OCI-M1 (cell line): ENCODE measurements around the gene NOTCH2.
"Not testable (repeated sequence)": the region's sequence is repeated elsewhere in the genome, so short reads cannot be mapped to it uniquely, and the experiment has no call there.

ENCODE experiments used
- DNase-seq: peaks from one replicate; lab custom pipeline; 2025; lab: John Stamatoyannopoulos, UW

The NOTCH2 gene

DNA sequence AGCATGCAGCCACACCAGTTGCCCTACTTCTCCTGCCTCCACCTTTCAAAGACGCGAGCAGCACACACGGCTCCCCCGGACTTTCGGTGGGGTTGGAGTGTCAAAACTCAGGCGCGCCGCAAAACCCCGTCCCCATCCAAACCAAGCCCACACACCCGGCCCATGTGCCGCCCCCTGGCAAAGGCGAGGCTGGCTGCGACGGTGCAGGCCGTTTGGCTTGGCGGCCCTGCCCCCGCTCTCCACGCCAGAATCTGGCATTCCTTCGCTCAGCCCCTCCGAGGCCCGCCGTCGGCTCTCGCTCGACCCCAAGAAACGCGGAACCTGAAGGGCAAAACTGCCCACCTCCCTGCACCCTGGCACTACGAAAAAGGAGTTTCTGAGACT is 787 bp downstream of the NOTCH2 start:
- not testable (repeated sequence) for DNase-seq

GRCh38 chr1:120048208-120048607 is 21.3 kb downstream of the NOTCH2 start:
- not testable (repeated sequence) for DNase-seq

GRCh38 chr1:120041771-120042170 is 27.7 kb downstream of the NOTCH2 start:
- DNase-seq: not testable (repeated sequence)

DNA sequence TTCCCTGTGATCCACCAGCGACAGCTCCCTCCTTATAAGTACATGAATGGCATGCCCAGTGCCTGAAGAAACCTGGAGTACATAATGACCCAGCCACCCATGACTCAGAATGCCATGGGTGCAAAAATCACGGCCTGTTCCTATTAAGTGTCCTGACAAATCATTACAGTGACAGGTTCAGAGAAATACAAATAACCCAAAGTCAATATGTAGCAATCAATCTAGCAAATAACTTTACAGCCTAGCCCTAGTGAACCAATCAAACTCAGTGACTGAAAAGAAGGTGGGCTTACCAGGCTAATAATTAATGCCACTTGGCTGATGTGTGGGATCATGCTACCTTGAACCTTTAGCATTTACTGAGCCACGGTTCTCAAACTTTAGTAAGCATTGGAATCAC is 37.2 kb downstream of the NOTCH2 start:
- DNase-seq: not testable (repeated sequence)

DNA sequence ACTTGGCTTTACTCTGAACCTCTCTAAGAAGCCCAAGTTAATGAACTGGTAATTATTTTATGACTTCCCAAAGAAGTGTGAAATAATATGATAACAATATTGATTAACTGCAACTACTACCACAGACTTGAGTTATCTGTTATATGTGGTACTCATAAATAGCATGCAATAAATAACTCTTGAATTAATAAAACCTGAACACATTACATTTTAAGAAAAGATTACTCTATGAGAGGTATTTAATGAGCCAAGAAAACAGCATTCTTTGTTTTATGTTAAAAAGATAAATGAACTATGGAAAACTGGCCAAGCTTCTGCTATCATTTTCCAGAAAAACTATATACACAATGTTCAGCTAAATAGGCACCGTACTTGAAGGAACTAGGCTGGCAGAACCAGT is 45.7 kb downstream of the NOTCH2 start:
- not testable (repeated sequence) for DNase-seq

GRCh38 chr1:120014978-120015377 is 54.5 kb downstream of the NOTCH2 start:
- DNase-seq: not testable (repeated sequence)

DNA sequence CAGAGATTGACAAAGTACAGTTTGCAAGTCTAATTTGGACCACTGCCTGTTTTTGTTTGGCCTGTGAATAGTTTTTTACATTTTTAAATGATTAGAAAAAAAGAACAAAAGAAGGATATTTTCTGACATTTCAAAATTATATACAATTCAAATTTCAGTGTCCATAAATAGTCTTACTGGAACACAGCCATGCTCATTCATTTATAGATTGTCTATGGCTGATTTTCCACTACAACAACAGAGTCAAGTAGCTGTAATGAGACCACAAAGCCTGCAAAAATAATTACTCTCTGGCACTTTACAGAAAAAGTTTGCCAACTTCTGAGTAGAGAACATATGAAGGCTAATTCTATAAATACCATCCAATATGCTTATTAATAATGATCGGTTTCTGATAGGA is 61.1 kb downstream of the NOTCH2 start:
- DNase-seq: not testable (repeated sequence)

- DNase-seq: not testable (repeated sequence)
Observed at GRCh38 chr1:120007850-120008249, 61.6 kb downstream of the NOTCH2 start.

GRCh38 chr1:120001035-120001434 is 68.4 kb downstream of the NOTCH2 start:
- not testable (repeated sequence) for DNase-seq

GRCh38 chr1:119996731-119997312 is 72.6 kb downstream of the NOTCH2 start:
- not testable (repeated sequence) for DNase-seq

DNA sequence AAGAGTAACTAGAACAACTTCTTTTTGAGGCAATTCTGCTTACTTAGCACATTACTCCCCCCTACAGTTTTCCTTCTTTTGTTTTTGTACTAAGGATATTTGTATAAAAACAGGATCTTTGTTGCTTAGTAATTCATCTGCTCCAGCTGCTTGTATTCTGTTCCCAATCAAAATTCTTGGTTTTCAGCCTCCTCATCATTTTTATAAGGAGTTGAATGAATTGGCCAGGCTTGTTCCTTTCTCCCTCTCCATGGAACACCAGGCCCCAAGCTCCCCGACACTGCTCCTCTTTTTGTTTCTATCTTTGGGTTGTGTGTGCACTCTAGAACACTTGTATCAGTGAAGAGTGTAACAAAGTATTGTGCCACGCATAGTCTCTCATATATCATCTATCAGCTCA is 73.5 kb downstream of the NOTCH2 start:
- not testable (repeated sequence) for DNase-seq

DNA sequence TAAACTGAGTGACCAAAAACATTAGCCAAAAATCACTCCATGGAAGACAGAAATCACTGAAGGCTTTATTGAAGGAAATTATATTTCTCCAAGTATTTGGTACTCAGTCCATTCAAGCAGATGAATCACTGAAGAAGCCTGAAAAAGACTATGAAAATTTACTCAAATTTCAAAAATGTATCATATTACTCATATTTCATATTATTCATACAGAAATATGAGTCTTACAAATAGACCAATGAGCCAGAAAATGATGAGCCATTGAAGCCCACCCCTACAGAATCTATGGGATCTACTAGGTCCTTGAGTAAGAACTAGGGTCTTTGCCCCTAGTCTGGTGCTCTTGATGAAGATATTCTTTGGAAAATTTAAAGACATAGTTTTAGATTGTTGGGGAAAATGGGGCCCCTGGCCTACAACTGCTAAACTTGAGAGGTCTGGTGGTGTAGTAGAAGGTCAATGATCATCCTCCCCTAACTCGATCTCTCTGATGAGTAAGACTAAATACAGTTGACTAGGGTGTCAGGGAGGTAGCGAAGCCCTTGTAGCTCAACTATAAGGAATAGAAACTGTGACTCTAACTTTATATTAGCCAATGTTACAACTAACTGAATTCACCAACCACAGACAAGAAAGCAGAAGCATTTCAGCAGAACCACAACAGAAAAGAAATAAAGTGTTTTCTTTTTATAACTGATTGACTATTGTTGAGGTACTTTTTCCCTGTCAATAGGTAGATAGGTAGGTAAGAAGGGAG is 81.0 kb downstream of the NOTCH2 start:
- DNase-seq: peak; percentile 24

DNA sequence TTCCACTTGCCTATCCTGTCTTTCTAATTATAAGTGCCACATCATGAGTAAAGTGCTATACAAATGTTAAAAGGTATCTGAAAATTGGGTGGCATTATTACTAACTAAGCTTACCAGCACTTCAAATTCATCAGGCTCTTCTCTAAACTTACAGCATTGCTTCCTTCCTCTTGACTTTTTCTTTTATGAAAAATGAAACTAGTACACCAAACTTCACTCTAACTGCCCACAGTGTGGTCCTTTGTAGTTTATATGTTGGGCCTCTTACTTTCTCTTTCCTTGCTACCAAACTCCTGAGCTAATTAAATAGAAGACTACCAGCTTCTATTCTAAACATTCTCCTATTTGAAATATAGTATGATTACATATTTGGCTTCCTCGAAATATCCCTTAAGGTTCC is 81.8 kb downstream of the NOTCH2 start:
- DNase-seq: peak; percentile 64

DNA sequence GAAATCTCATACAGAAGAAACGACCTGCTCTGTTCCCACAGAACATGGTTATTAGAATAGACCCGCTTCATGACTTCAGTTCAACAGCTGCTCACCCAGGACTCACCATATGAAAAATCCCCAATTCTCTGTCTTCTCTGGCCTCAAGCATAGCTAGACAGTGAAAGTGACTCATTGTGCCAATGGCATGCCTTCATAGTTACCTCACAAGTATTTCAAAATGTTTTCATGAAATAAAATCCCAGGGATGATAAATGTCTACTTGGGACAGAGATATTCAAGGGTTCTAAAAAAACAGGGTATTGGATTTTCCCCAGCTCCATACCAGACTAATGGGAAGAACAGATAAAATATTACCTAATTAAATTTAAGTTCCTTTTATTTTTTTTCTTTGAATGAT is 82.3 kb downstream of the NOTCH2 start:
- no peak for DNase-seq

DNA sequence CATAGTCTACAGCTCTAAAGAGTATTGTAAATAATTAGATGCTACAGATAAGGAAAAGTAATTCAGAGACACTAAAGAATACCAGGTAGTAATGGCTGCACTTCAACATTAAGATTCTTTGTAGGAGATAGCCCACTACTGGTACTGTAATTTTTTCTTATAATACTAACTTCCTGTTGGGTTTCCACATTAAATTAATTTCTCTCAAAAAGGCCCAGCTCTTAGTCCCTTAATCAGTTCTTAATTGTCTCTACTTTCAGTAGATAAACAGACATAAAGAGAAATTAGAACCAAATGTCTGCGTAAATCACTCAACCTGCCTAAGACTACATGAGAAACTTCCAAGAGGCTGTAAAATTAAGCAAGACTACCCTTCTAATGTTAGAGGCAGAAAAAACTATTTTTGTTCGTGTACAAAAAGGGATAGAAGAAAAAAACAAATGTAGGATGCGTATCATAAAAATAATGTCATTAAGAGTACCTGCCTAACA is 83.4 kb downstream of the NOTCH2 start:
- no peak for DNase-seq

- DNase-seq: no peak
Observed at GRCh38 chr1:119984771-119985170, 84.7 kb downstream of the NOTCH2 start.

DNA sequence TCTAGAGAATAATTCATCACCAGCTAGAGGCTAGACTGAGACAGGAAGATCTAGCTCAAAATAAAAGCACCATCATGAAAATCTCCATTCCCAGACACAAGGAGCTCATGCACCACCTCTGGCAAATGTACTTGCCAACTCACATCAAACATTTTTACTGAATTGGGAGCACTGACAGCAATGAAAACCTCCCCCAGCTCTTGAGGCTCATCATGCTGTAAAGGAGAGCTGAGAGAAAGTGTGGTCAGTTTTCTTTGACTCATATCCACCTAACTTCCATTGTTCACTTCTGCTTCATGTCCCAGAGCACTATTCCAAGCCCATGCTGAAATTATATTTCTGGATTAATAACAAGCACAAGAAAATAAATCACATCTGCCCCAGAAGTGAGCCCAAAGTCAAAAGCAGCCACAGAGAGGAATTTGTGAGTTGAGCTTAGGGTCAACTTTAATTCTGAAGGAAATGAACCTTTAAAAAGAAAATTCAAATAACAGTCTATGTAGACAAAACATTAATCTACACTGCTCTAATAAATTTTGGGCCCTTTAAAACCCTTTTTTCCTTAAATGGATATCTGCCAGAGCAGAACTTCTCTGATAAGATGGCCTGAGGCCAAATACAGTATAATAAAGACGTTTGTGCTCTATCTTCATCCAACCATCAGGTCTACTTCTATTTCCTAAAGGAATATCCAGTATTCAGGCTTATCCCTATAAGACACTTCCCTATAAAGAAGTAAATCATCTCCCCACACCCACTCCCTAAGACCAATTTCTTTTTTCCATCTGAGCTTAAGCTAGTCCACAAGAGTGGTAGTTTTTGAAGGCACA is 87.3 kb downstream of the NOTCH2 start:
- DNase-seq: peak; percentile 69

DNA sequence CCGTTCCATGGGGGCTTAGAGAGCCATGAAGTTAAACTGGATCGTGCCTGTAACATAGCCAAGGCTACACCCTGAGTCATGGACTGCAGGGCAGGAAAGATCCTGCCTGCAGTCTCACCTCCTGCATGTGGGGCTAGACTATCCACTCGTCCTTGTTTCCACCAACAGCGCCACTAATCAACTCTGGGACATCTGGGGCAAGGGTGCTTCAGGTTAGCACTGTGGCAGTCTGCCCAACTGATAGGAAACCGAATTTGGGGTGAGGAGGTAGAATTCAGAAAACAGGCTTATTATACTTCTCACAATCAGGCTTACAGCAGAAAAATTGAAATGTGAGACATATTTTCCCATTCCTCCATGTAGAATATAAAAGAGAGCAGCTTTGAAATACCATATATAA is 88.0 kb downstream of the NOTCH2 start:
- peak; percentile 25 for DNase-seq

- DNase-seq: no peak
Observed at GRCh38 chr1:119978018-119978505, 91.4 kb downstream of the NOTCH2 start.

DNA sequence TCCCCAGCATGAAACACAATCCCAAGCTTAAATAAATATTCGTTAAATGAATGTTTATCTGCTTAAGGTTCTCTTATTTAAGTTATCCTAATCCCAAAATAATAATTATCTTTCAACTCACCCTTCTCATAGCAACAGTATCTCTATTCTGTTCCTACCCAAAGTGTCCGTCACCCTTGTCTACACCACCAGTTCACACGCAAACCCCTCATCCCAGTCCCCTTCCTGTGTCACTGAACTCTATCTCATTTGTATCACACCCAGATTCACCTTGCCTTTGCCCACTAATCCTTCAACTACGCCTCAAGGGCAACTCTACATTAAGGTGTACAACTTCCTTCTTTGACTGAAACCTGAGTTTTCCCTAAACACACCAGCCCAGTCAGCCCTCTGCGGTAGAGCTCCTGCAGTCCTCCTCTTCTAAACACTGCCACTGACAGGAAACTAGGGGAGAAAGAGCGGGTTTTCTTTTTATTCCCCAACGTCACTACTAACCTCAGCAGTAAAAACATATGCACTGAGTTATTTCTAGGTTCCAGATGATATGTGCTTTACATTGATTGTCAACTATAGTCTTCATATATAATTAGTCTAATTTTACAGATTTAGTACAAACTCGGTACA is 92.2 kb downstream of the NOTCH2 start:
- not testable (repeated sequence) for DNase-seq

GRCh38 chr1:119975582-119976254 is 93.7 kb downstream of the NOTCH2 start:
- not testable (repeated sequence) for DNase-seq
